Activated gamma-delta T cell (primary cell): ENCODE measurements around the gene ALG13.
"Not testable (repeated sequence)": the region's sequence is repeated elsewhere in the genome, so short reads cannot be mapped to it uniquely, and the experiment has no call there.

Experiments used
- DNase-seq: peaks from one replicate; lab custom pipeline; 2025; lab: John Stamatoyannopoulos, UW

ALG13 gene

GRCh38 chrX:111759686-111760085, 78.7 kb downstream of the ALG13 start:
- DNase-seq, result no peak

GRCh38 chrX:111761578-111762135, 80.7 kb downstream of the ALG13 start:
- DNase-seq, result no peak

GRCh38 chrX:111778591-111778990, 97.6 kb downstream of the ALG13 start:
- no peak for DNase-seq

GRCh38 chrX:111779582-111779981, 98.6 kb downstream of the ALG13 start:
- no peak for DNase-seq

- DNase-seq, result no peak
Observed at GRCh38 chrX:111784667-111785066, 103.7 kb downstream of the ALG13 start.

GRCh38 chrX:111790054-111790453, 109.1 kb downstream of the ALG13 start:
- DNase-seq, result not testable (repeated sequence)
